Measurements from ENCODE around the gene GNAZ.

The GNAZ gene

GRCh38 chr22:23164091-23164490 is 93.8 kb downstream of the GNAZ start:
- Histone ChIP-seq H3K36me3 (ENCODE audit: control insufficient read depth, insufficient read depth, low read length, severe bottlenecking) (no peaks in the 10 kb centered on the region), H3K27me3 (replicated peaks; ENCODE audit: control insufficient read depth, insufficient read depth, low read length) (peaks cover 20% of the 10 kb centered on the region), H3K9ac (ENCODE audit: low read length) (no peak overlapping the region), H3K4me3 (ENCODE audit: low read length) (no peak overlapping the region), H3K4me1 (ENCODE audit: control insufficient read depth, insufficient read depth, low read length) (peaks cover 4% of the 10 kb centered on the region), H3K9me3 (ENCODE audit: control insufficient read depth, low read length) (no peaks in the 10 kb centered on the region)
- DNase-seq (ENCODE audit: low read depth) = no peak

DNA sequence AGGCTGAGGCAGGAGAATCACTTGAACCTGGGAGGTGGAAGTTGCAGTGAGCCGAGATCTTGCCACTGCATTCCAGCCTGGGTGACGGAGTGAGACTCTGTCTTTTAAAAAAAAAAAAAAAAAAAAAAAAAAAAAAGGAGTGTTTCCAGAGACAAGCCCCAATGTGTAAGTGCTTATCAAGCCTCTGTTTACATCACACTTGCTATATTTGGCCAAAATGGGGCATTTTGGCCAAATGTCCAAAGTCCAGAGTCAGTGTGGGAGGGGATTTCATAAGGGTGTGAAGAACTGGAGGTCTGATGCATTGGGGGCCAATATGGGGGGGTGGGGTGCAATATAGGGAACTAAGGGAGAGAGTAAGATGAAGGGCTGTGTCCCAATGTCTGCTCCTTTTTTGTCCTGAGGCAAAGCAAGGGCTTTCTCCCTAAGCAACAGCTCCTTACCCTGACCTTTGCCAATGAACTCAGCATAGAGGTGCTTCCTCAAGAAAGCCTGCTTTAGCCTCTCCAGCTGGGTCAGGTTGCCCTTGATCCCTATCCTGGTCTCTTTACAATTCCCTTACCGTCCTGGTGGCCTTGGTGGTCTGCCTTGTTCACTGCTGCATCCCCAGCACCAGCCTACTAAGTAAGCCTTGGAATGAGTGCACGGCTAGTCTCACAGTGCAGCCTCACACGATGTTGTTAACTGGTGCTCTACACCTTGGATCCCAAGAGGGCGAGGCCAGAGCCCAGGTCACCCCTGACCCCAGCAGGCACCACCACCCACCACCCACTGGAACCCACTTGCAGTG is 95.9 kb downstream of the GNAZ start:
- Histone ChIP-seq H3K27me3 (replicated peaks; ENCODE audit: control insufficient read depth, insufficient read depth, low read length) (peaks cover 20% of the 10 kb centered on the region), H3K9me3 (ENCODE audit: control insufficient read depth, low read length) (no peaks in the 10 kb centered on the region), H3K4me3 (ENCODE audit: low read length) (no peak overlapping the region), H3K9ac (ENCODE audit: low read length) (no peak overlapping the region), H3K36me3 (ENCODE audit: control insufficient read depth, insufficient read depth, low read length, severe bottlenecking) (no peaks in the 10 kb centered on the region), H3K4me1 (ENCODE audit: control insufficient read depth, insufficient read depth, low read length) (peaks cover 4% of the 10 kb centered on the region)
- no peak for DNase-seq (ENCODE audit: low read depth)

GRCh38 chr22:23166841-23167616 is 96.7 kb downstream of the GNAZ start:
- Histone ChIP-seq H3K4me1 (ENCODE audit: control insufficient read depth, insufficient read depth, low read length) (peaks cover 4% of the 10 kb centered on the region), H3K9ac (ENCODE audit: low read length) (no peak overlapping the region), H3K9me3 (ENCODE audit: control insufficient read depth, low read length) (no peaks in the 10 kb centered on the region), H3K36me3 (ENCODE audit: control insufficient read depth, insufficient read depth, low read length, severe bottlenecking) (no peaks in the 10 kb centered on the region), H3K4me3 (ENCODE audit: low read length) (no peak overlapping the region), H3K27me3 (replicated peaks; ENCODE audit: control insufficient read depth, insufficient read depth, low read length) (peaks cover 20% of the 10 kb centered on the region)
- no peak for DNase-seq (ENCODE audit: low read depth)

DNA sequence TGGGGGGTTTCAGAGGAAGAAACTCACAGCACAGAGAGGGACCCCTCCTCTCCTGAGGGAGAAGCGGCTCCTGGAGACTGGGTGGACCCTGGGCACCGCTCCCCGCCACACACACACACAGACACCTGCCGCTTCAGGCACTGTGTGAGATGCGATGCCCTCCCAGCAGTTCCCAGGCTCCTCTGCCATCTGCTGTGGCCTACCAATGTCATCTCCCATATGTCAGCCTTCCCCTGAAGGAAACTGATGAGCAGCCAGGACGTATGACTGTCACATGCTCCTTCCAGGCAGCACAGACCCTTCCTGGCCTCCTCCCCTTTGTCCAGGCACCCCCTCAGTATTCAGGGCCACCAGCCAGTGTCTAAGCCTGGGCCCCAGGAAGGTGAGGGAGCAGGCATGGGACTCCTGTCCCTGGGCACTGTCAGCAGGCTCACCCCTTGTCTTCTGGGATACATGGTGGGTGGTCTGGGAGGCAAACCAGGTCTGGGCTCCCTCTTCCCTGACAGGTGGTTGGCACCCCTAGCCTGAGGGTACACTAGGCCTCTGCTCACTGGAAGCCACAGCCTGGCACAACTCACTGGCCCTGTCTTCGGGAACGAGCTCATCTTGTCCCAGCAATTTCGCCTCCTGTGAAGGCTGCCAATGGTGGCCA is 98.2 kb downstream of the GNAZ start:
- Histone ChIP-seq H3K27me3 (replicated peaks; ENCODE audit: control insufficient read depth, insufficient read depth, low read length) (peaks cover 20% of the 10 kb centered on the region), H3K4me1 (ENCODE audit: control insufficient read depth, insufficient read depth, low read length) (peaks cover 4% of the 10 kb centered on the region), H3K4me3 (ENCODE audit: low read length) (no peak overlapping the region), H3K9ac (ENCODE audit: low read length) (no peak overlapping the region), H3K36me3 (ENCODE audit: control insufficient read depth, insufficient read depth, low read length, severe bottlenecking) (no peaks in the 10 kb centered on the region), H3K9me3 (ENCODE audit: control insufficient read depth, low read length) (no peaks in the 10 kb centered on the region)
- DNase-seq (ENCODE audit: low read depth) = no peak

GRCh38 chr22:23169043-23169406 is 98.7 kb downstream of the GNAZ start:
- no peak overlapping the region for H3K9ac ChIP-seq (ENCODE audit: low read length)
- DNase-seq (ENCODE audit: low read depth) = no peak
- H3K9me3 ChIP-seq (ENCODE audit: control insufficient read depth, low read length) = no peaks in the 10 kb centered on the region
- H3K27me3 ChIP-seq (replicated peaks; ENCODE audit: control insufficient read depth, insufficient read depth, low read length) = peaks cover 20% of the 10 kb centered on the region
- H3K36me3 ChIP-seq (ENCODE audit: control insufficient read depth, insufficient read depth, low read length, severe bottlenecking) = no peaks in the 10 kb centered on the region
- no peak overlapping the region for H3K4me3 ChIP-seq (ENCODE audit: low read length)
- peaks cover 1% of the 10 kb centered on the region for H3K4me1 ChIP-seq (ENCODE audit: control insufficient read depth, insufficient read depth, low read length)

Measured in adipocyte (in vitro differentiated cells).